Measurements from ENCODE around the gene DTNB.
"Not testable (repeated sequence)": the region's sequence is repeated elsewhere in the genome, so short reads cannot be mapped to it uniquely, and the experiment has no call there.

DTNB gene

GRCh38 chr2:25411753-25412152 is 261.6 kb downstream of the DTNB start:
- DNase-seq, result no peak

GRCh38 chr2:25411281-25411680 is 262.1 kb downstream of the DTNB start:
- no peak for DNase-seq

GRCh38 chr2:25410370-25410769 is 263.0 kb downstream of the DTNB start:
- DNase-seq, result no peak

GRCh38 chr2:25409468-25409867 is 263.9 kb downstream of the DTNB start:
- DNase-seq, result no peak

GRCh38 chr2:25409044-25409443 is 264.3 kb downstream of the DTNB start:
- no peak for DNase-seq

- no peak for DNase-seq
These were observed 267.6 kb downstream of the DTNB start for GRCh38 chr2:25405611-25406295.

- not testable (repeated sequence) for DNase-seq
These were observed 270.1 kb downstream of the DTNB start for GRCh38 chr2:25403120-25403760.

- DNase-seq, result no peak
These were observed 270.9 kb downstream of the DTNB start for GRCh38 chr2:25402477-25402876.

GRCh38 chr2:25401307-25402026 is 271.9 kb downstream of the DTNB start:
- no peak for DNase-seq

GRCh38 chr2:25400576-25401216 is 272.7 kb downstream of the DTNB start:
- no peak for DNase-seq

- no peak for DNase-seq
These were observed 273.2 kb downstream of the DTNB start for GRCh38 chr2:25400169-25400568.

GRCh38 chr2:25398534-25398933 is 274.8 kb downstream of the DTNB start:
- DNase-seq, result no peak

GRCh38 chr2:25397777-25398176 is 275.6 kb downstream of the DTNB start:
- DNase-seq, result no peak

- DNase-seq, result no peak
These were observed 284.2 kb downstream of the DTNB start for GRCh38 chr2:25389161-25389560.

GRCh38 chr2:25388491-25388890 is 284.9 kb downstream of the DTNB start:
- no peak for DNase-seq

- DNase-seq, result no peak
These were observed 285.4 kb downstream of the DTNB start for GRCh38 chr2:25387876-25388449.

GRCh38 chr2:25386971-25387875 is 286.2 kb downstream of the DTNB start:
- DNase-seq, result no peak

GRCh38 chr2:25385910-25386309 is 287.5 kb downstream of the DTNB start:
- DNase-seq, result no peak

- DNase-seq, result no peak
These were observed 289.6 kb downstream of the DTNB start for GRCh38 chr2:25383806-25384205.

- DNase-seq, result no peak
These were observed 291.9 kb downstream of the DTNB start for GRCh38 chr2:25381502-25381901.

GRCh38 chr2:25380586-25381375 is 292.6 kb downstream of the DTNB start:
- DNase-seq, result peak; percentile 59
